MM.1S (cell line): ENCODE results near the gene SDCCAG8.

Experiments
- CTCF ChIP-seq: fragments of 300-600 bp; sonication (generic); IDR thresholded peaks from 2 replicates; pipeline ENCODE4 v1.5.1; 2016; ENCODE audit warnings: antibody characterized with exemption, low read length, mixed read lengths
- EZH2 ChIP-seq: fragments of 300-600 bp; sonication (generic); optimal IDR thresholded peaks from 2 replicates; pipeline ENCODE3; 2017; ENCODE audit warnings: low read depth, mild to moderate bottlenecking, antibody characterized with exemption, low read length, mixed read lengths
- EZH2phosphoT487 ChIP-seq: fragments of 300-600 bp; sonication (generic); IDR thresholded peaks from 2 replicates; pipeline ENCODE4 v1.6.1; 2018; ENCODE audit warnings: antibody characterized with exemption, low read length

- no peak for TF ChIP-seq CTCF
- no peak for TF ChIP-seq EZH2
- TF ChIP-seq EZH2phosphoT487 = no peak
These were observed 143.8 kb downstream of the SDCCAG8 start for GRCh38 chr1:243399561-243400155.
